Bronchial epithelial cell (primary cell): ENCODE measurements around the gene E2F1. TPM values are rescaled to one million over a fixed set of nuclear protein-coding genes. Genes with fewer than 3 reads are reported as not detected.

Experiments used
- DNase-seq: peaks from one replicate; pipeline ENCODE4 v3.0.0-alpha.2; 2010; ENCODE audit warnings: low read depth
- FAIRE-seq: peaks from 2 replicates; lab custom pipeline; 2011; peaks lifted over from hg19 to GRCh38; lab: Jason Lieb, UNC
- H3K27me3 ChIP-seq: 2 replicates; pipeline ENCODE4 v1.5.1; 2011; ENCODE audit warnings: low read length; ENCODE audit not compliant: control insufficient read depth, insufficient read depth
- H3K36me3 ChIP-seq: 2 replicates; pipeline ENCODE4 v1.5.1; 2011; ENCODE audit warnings: low read length; ENCODE audit not compliant: control insufficient read depth, insufficient read depth
- H3K4me3 ChIP-seq: 2 replicates; pipeline ENCODE4 v1.5.1; 2011; ENCODE audit warnings: mild to moderate bottlenecking, low read depth, low read length, control low read depth
- CTCF ChIP-seq: IDR thresholded peaks from 2 replicates; pipeline ENCODE4 v1.5.1; 2011; ENCODE audit warnings: mild to moderate bottlenecking, moderate library complexity, low read length, control low read depth, inconsistent platforms; ENCODE audit not compliant: insufficient read depth, severe bottlenecking
- total RNA-seq: library from RNA; depleted of rRNA; stranded (reverse); fragments of >200 nt; gene quantifications from 2 replicates; pipeline ENCODE4 v1.2.1, GENCODE V29; 2014

The E2F1 gene
- total RNA-seq, 1 donor from 2014 or later: 0.26 TPM

GRCh38 chr20:33655164-33655563 is 31.0 kb downstream of the E2F1 start:
- TF ChIP-seq CTCF: no peak
- no peak overlapping the region for H3K4me3 ChIP-seq
- FAIRE-seq (no peak), DNase-seq (no peak)
- H3K36me3 ChIP-seq: no peaks in the 10 kb centered on the region
- peaks cover 1% of the 10 kb centered on the region for H3K27me3 ChIP-seq

- TF ChIP-seq CTCF: no peak
- peaks cover 1% of the 10 kb centered on the region for H3K27me3 ChIP-seq
- no peaks in the 10 kb centered on the region for H3K36me3 ChIP-seq
- FAIRE-seq (no peak), DNase-seq (no peak)
- H3K4me3 ChIP-seq: no peak overlapping the region
These were observed 31.5 kb downstream of the E2F1 start for GRCh38 chr20:33654680-33655161.

- TF ChIP-seq CTCF: no peak
- no peaks in the 10 kb centered on the region for H3K36me3 ChIP-seq
- no peak overlapping the region for H3K4me3 ChIP-seq
- FAIRE-seq: no peak
- peaks cover 1% of the 10 kb centered on the region for H3K27me3 ChIP-seq
- no peak for DNase-seq
These were observed 32.1 kb downstream of the E2F1 start for GRCh38 chr20:33653900-33654596.

DNA sequence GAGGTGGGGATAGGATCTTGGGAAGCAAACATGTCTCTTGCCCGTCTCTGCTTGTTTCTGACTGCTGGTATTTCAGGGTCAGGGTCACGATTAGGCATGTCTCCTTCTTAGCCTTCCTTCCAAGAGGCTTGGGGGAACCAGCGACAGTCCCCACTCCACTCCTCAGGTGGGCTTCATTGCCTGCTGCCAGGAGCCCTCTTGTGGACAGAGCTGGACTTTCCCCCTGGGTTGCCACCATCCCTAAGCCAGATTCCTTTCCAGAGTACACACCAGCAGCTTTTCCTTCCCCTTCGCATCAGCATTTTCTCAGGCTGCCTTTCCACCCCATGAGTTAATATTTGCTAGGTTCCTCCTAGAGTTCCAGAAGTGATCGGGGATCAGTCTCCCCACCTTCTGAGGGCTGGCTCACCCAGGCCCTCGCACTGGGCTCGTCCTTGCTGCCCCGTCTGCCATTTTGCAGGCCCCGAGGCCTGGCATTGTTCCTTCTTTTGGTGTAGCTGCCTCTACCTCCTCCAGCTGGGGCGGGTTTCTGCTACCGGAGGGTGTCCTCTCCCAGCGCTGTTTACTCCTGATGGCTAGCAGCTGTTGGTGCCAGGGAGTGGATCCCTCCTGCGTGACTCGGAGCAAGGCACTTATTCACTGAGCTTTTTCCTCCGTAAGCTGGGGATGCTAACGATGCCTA is 32.8 kb downstream of the E2F1 start:
- Histone ChIP-seq H3K4me3 (no peak overlapping the region), H3K27me3 (peaks cover 1% of the 10 kb centered on the region), H3K36me3 (no peaks in the 10 kb centered on the region)
- DNase-seq (peak; percentile 39), FAIRE-seq (no peak)
- TF ChIP-seq CTCF: peak; percentile 87

DNA sequence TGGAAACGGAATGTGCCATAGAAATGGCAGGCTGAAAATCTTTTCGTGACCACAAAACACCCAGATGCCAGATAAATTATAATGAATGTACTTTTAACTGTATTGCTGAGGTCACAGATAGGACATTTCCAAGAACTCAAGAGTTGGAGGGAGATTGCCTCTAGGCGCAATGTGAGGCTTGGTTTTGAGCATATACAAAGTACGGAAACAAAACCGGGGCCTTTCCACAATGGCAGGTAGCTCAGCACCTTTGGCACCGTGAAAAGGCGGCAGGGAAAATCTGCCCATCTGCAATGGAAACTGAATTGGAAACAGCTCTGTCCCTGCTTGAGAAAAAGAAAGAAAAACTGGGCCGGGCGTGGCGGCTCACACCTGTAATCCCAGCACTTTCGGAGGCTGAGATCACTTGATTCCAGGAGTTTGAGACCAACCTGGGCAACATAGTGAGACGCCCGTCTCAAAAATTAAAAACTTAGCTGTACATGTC is 34.6 kb downstream of the E2F1 start:
- Histone ChIP-seq H3K4me3 (no peak overlapping the region), H3K27me3 (peaks cover 1% of the 10 kb centered on the region), H3K36me3 (no peaks in the 10 kb centered on the region)
- DNase-seq (no peak), FAIRE-seq (no peak)
- no peak for TF ChIP-seq CTCF
